Dermis blood vessel endothelial cell (primary cell): ENCODE measurements around the gene KRT71. TPM values are rescaled to one million over a fixed set of nuclear protein-coding genes. Genes with fewer than 3 reads are reported as not detected.
A peak's percentile ranks its signal among the peaks of the same experiment; 100 is the strongest.

Experiments
- DNase-seq: peaks from one replicate; pipeline ENCODE4 v3.0.0; 2010
- total RNA-seq: library from RNA; depleted of rRNA; stranded (reverse); fragments of >200 nt; gene quantifications from 2 replicates; pipeline ENCODE4 v1.2.3, GENCODE V29; 2014

Gene KRT71
- total RNA-seq, 1 donor from 2014 or later: not detected

DNA sequence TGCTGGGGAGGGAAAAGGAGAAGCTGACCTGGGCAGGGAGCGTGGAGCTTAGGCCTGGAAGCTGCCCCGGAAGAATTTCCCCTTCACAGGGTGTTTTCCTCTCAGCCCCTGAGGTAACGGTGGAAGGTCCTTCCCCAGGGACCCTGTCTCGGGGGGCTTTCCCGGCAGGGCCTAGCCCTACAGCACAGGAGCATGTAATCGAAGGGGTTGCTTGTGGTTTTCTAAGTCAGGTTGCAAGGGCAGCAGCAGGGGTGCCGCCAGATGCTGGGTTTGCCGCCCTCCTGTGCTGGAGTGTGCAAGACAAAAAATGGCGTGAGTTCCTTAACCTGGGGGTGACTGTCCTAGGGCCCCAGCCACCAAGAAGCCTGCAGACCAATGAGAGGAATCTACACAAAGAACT is 22.3 kb upstream of the KRT71 start:
- DNase-seq: no peak

DNA sequence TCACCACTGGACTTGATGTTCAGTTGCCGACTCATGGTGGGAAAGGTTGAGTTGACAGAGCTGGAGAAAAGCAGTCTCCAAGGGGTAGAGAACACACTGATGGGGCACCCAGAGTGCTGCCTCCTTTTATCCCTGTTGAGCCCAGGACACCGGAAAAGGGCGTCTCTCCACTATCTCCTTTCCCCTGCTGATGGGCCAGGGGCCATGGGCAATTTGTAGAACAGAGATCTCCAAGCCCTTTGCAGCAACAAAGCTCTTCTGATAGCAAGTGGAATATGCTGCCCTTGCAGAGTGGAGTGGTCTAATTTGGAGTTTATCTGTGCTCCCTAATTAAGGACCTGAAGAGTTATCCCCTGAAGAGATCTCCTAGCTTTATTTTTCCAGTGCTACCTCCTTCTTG is 20.8 kb upstream of the KRT71 start, which contains the start of gene KRT74:
Gene KRT74 (minus strand): TSS at position 101 of the 400 bp plus-strand sequence. CDS start 66 bp downstream, at position 35.
- DNase-seq: no peak

DNA sequence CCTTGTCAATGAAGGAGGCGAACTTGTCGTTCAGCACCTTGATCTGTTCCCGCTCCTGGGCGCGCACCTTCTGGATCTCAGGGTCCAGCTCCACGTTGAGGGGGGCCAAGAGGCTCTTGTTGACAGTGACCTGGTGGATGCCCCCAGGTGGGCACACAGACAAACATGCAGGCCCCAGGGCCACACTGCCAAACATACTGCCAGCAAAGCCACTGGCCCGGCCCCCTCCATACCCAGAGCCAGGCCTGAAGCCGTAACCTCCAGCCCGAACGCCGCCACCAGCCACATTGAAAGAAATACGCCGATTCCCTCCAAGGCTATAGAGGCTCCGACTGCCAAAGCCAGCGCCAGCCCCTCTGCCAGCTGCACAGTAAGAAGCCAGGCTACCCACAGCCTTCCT is 20.4 kb upstream of the KRT71 start:
- DNase-seq: no peak

DNA sequence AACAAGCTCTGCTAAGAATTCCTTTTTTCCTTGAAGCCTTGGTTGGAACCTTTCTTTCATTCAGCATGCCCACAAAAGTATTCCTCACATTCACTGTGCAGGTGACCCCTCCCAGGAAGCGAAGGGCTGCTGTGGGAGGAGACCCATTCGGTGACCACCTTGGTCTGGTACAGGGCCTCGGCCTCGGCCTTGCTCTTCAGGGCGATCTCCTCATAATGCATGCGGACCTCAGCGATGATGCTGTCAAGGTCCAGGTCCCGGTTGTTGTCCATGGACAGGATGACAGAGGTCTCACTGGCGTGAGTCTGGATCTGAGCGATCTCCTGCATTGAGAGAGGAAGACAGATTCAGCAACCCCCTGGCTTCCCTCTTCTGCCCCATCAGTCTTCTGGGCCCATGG is 17.6 kb upstream of the KRT71 start:
- no peak for DNase-seq

DNA sequence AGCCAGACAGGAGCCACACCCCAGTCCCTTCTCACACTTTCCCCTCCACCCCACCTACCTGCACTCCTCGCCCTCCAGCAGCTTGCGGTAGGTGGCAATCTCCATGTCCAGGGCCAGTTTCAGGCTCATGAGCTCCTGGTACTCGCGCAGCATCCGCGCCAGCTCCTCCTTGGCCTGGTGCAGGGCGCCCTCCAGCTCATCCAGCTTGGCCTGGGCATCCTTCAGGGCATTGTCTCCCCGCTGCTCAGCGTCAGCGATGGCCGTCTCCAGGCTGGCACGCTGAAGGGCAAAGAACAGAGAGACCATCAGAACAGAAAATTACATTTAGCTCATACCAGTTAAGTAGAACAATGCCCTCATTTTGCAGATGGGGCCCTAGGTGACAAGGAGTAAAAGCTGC is 15.2 kb upstream of the KRT71 start:
- DNase-seq: no peak

DNA sequence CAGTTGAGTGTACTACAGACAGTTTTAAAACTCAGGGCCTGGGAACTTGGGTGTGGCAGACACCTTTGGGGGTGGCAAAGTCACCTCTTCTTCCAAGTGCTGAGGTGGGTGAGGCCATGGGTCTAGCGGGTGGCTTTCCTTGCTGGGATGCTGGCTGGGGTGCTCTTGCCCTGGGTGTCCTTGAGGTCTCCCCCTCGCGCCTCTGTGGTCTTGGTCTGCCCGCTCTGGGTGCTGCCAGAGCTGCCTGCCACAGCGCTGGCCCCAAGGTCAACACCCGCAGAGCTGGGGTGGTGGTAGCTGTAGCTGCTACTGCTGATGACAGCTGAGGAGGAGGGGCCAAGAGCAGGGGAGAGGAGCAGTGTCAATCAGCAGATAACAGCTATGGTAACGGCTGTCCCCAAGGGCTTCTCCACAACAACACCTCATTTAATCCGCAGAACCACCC is 13.9 kb upstream of the KRT71 start:
- no peak for DNase-seq

DNA sequence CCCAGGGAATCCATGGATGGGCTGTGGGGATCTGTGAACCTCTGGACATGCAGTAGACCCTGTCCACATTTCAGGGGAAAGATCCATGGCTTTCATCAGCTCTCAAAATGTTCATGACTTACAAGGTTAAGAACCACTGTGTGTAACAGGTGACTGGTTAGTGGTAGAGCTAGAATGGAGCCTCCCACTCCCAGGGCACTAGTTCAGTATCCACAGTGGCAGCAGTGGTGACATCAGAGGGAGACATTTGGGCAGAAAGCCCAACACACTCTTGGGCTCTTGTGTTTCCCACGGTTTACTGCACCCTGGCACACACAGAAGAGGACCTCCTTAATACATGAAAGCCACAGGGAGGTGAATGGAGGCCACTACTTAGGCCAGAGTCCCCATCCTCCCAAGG is 11.6 kb upstream of the KRT71 start:
- DNase-seq: no peak

DNA sequence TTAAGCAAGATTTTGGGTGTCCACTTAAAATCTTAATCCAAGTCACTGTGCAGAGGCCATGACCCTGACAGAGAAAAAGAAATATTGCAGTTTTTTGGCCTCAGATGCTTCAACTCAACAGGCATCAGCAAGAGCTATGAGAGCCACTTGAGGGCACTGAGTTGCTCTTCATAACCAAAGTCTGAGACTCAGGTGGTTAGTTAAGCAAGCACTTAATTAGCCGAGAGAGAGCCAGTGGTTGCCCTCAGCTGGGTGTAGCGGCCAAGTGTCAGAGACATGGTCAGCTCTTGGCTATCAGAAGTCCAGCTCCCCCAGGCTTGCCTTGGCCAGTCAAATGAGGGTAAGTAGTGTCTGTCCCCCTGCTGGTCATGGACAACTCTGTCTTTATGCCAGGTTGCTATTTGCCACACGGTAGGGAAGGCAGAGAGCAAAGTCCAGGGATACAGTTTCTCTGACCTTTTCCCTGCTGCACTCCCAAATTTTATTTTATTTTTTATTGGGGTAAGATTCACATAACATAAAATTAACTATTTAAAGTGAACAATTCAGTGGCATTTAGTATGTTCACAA is 9.0 kb upstream of the KRT71 start:
- DNase-seq: peak; percentile 21

DNA sequence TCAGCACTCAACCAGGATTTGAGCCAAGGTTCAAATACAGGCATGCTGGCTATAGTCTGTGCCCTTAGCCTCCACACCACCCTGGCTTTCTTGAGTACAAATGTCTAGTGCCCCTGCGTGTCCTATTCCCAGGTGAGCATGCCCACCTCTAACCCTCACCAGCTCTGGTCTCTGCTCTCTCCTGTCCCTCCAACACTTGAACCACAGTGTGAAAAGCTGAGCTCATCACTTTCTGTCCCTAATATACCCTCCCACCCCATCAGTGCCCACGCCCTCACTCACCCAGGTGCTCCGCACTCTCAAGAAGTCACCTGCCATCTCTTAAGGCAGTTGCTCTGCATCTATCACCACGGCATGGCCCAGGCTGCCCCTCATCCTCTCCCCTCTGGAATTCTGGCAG is 7.0 kb upstream of the KRT71 start:
- DNase-seq: no peak

DNA sequence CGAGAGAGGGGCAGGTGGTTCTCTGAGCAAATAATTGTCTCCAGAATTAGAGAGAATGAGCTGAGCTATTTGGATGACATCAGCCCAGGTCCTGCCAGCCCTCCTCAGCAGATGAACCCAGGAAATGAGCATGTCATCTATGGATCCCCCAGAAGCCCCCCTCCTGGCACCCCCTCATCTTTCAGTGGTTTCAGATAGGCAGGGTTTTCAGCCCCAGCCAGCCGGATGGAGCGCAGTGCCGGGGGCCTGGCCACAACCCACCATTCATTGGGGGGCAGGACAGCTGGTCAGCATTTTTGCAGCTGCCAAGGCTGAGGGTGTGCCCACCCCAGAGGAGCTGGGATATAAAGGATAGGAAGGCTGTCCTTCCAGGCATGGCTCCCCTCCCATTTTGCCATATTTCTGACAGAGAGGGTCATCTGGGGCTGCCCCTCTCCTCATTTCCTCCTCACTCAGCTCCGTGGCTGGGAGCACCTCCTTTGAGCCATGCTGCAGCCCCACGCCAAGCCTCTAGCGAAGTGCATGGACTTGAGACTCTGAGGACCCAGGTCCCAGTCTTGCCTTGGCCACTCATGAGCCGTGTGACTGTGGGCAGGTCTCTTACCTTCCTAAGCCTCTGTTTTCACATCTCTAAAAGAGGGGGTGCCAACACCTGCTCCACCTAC is 6.0 kb upstream of the KRT71 start:
- DNase-seq: no peak

DNA sequence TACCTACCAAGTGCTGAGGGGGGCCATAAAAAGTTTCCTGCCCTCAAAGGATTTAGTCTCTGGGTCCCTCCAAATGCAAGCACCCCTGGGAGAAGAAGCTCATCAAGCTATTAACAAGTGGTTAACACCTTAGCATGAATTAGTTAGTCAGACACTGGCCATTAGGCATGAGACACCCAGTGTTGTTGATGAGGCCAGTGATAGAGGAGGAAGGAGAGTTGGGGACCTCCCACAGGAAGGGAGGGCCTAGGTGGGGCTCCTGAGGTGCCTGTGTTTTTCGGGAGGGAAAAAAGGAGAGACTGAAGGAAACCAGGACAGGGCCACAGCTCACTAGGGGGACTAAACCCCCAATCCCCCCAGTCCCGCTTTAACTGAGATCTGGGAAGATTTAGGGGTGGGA is 4.5 kb upstream of the KRT71 start:
- no peak for DNase-seq

DNA sequence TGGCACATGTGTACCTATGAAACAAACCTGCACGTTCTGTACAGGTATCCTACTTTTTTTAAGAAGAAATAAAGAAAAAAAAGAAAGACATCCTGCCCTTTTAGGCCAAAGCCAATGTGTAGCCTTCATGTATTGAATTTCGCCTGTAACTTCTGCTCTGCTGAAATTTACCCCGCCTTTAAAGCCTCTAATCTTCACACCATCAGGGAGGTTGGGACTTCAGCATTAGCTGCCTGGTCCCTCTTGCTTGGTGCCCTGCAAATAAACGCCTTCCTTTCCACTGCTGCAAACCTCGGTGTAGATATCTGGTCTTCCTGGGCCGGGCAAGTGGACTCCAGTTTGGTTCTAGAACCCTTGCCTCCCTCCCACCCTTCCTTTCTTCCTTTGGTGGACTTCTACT is 2.6 kb upstream of the KRT71 start:
- DNase-seq: no peak

DNA sequence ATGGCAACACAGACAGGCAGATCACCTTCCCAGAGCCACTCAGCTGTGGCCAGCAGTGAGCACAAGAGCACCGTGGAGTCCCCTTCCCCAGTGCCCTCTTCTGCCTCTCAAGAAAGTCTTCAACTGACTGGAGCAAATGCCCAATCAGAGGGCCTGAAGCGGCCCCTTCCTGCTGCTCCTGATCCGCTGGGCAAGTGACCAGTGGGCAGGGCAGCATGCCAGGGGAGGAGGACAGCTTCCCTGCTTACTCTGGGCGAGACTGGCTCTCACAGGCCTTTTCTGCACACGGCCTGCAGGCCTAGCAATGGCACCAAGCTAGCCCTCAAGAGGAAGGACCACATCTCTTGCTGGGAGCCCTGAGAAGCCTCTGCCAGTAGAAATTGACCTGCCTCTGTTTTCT is 890 bp downstream of the KRT71 start:
- no peak for DNase-seq

DNA sequence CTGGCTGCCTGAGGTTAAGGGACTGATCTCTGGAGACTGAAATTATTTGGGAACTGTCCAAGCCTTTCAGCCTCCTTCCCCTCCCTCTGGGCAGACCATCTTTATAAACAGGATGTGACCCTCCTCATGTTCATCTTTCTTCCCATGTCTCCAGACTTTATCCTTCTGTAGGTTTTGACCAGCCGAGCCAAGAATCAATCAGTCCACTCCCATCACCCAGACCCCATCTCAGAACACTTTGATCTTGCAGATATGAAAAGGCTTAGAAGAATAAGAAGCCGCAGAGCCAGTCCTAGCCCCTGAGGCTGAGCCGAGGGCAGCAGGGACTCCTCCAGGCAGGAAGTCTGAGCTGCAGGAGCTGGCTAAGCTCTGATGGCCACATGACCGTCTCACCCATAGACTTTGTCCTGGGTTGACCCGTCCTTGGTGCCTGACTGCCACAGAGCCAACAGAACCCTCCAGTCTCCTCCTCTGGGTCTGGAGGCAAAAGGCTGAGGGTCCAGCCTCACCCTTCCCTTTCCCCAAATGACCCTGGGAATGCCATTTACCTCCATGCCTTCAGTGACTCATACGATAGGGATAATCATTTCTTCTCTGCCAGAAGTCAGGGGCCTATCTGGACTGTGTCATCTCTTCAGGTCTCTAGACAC is 1.6 kb downstream of the KRT71 start:
- DNase-seq: no peak

DNA sequence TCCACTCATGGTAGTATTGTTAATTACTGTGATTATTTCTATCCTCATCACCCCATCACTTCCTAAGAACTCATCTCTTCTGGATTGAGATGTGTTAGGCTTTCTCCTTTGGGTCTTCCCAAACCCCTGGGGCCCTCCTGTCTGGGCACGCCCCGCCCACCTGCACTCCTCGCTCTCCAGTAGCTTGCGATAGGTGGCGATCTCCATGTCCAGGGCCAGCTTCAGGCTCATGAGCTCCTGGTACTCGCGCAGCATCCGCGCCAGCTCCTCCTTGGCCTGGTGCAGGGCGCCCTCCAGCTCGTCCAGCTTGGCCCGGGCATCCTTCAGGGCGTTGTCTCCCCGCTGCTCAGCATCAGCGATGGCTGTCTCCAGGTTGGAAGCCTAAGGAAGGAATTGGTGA is 6.8 kb downstream of the KRT71 start:
- DNase-seq: no peak

DNA sequence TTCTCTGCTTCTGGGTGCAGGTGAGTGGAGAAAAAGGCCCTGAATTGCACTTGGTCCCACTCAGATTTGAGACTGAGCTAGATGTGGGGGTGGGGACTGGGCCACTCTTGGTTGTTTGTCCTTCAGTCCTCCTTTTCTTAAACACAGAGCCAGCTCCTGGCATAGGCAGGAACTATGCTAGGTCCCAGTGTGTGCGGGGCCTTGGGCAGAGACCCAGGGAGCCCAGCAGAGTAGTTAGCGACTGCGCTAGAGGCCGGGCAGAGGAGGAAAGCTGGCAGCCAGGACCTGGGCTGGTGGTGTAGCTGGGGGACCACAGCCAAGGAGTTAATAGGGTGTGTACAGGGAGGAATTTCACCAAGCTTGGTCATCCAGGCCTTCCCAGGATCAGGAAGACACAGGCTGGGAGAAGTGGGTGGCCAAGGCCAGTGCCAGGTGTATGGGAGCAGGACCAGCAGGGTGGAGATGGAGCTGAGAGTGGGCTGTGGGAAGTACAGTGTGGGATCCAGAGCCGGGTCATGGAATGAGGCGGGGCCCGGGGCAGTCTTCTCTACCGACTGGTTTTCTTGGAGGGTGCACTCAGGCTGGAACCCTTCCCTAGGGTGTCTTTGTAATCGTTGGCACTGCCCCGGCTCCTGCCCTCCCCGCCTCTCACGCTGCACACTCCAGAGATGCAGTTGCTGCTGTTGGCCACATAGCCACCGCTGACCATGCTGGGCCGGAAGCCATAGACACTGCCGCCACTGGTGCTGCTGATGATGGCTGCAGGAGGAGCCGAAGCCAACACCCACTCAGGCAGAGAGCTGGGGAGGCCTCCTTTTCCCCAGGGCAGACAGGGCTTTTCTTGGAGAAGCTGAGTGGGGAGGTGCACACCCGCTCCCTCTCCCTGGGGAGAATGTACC is 8.7 kb downstream of the KRT71 start:
- DNase-seq: no peak

DNA sequence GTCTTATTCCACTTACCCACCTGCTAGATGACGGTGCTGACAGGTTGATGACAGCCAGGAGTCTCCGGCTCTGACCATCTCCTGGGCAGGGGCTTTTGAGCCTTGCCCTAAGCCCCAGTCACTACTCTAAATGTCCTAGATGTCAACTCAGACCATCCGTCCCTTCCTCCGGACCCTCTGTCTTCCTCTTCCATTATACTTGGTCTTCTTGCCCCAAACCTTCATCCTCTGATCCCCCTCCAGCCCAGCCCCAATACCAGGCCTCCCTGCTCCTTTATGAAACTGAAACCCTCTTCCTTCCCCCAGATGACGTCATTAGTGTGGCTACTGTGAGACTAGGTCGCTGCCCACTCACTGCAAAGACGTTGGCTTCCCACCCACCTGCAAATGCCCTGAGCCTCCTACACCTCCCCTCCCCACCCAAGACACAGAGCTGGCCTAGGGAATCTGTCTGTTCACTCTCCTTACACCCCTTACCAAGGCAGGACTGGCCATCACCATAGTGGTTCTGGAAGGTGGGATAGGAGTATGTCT is 10.1 kb downstream of the KRT71 start:
- no peak for DNase-seq

DNA sequence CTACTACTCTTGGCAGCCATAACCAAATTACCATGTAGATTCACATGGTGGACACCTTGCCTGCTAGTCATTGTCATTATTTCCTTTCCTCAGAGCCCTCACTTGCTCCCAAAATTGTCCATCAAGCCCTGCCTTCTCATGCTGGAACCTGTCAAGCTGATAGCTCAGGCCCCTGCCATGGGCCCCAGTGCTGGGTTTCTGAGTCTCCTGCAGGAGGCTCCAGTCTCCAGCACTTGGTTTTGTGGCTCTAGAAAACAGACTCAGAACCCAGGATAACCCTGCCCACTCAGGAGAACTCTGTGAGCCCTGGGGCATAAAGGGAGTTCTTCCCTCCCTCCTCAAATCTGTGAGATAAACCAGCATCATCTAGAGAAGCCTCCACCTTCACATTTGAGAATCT is 10.8 kb downstream of the KRT71 start:
- no peak for DNase-seq

DNA sequence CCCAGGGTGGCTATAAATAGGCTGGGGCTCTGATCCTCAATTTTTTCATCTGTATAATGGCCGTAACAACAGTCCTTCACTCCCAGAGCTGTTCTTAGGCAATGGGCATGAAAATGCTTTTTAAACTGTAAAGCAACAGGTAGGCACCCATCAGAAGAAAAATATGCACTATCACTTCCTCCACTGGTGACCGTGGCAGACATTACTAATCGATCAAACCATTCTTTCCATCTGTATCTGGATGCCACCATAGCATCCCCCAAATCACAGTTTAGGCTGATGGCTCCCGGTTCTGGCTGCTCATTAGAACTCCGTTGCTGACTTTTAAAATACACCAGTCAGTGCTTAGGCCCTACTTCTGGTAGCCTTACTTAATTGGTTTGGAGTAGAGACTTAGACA is 11.2 kb downstream of the KRT71 start:
- DNase-seq: no peak

DNA sequence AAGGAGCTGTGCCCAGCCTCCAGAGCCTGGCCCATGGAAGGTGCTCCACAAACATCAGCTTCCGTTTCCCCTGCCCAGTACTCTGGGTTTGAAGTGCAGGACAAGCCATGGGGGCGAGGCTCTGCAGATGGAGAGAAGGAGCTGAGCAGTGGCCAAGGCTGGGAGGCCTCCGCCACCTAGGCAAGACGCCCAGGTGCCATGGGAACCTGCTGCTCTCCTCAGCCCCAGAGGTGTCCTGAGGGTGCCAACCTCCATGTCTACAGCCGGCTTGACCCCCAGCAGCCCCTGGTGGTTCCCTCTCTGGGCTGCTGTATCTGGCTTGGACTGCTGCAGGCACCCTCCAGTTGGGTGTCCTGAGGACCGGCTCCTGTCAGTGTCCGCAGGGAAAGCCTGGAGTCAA is 12.4 kb downstream of the KRT71 start:
- no peak for DNase-seq

DNA sequence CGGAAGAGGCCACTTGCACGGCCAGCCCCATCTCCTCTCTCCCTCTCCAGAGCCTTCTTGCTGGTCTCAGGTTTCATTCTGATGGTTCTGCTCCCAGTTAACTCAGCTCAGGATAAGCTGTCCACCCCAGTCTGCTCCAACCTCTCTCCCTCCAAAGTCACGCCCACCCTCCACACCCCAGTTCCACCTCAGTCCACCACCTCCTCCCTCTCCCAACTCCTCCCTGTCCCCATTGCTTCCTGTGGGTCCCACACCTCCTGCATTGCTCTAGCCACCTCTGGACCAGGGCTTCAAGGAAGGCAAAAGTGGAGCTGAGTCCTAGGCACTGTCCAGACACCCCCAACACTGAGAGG is 13.1 kb downstream of the KRT71 start:
- DNase-seq: no peak

DNA sequence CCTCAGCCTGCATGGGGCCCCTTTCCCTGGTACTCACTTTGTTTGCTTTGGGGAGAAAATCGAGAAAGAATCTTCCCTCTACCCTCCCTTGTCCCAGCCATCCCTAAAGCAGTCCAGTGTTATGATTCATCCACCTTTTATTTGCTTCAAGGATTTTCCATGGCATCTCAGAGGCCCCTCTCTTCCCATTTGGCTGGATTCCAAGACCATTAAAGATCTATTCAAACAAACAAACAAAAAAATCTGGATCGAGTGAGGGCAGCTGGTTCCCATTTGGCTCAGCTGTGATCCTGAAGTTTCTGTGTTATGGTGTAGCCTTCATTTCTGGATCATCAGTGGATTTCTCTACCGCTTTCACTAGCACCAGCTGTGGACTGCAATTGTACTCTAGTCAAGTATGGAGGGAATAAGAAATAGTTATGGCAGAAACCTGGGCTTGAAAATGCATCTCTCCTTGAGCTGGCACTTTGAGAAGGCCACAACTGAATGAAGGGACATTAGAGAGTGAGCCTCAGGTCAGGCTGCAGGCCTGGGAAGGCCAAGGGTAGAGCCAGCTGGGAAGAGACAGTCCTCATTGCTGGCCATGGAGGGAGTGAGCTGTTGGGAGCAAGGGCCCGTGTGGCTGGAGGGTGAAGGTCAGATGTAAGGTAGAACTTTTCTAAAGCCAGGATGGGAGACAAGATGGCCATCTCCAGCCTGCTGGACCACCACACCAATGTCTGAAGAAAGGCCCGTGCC is 13.7 kb downstream of the KRT71 start:
- peak; percentile 44 for DNase-seq
